ENCODE results near the gene SPEF2. TPM values are rescaled to one million over a fixed set of nuclear protein-coding genes. Genes with fewer than 3 reads are reported as not detected.

The SPEF2 gene
- total RNA-seq, 4 donors from 2014 or later: 0.49 to 2.8 (median 1.8) TPM

- no peak for DNase-seq (ENCODE audit: low spot score in 2 of 2)
- 60% methylated on average over 2 of the region's 2 CpGs for WGBS, 2 donors
- H3K4me3 ChIP-seq (ENCODE audit: low read depth, poor library complexity, severe bottlenecking): no peak overlapping the region
- intact Hi-C loops (cut with DNase I; ENCODE audit: low total_unique reads): no loop called here
- TF ChIP-seq CTCF (IDR thresholded peaks at IDR 0.05) (no peak), POLR2A (IDR thresholded peaks at IDR 0.05) (no peak)
Measured at GRCh38 chr5:35618781-35619180, 1.1 kb downstream of the SPEF2 start.

GRCh38 chr5:35622974-35623373 lies 5.3 kb downstream of the SPEF2 start:
- intact Hi-C loops (cut with DNase I; ENCODE audit: low total_unique reads): no loop called here
- 77 to 84% methylated on average over 3 of the region's 3 CpGs for WGBS, 2 donors

DNA sequence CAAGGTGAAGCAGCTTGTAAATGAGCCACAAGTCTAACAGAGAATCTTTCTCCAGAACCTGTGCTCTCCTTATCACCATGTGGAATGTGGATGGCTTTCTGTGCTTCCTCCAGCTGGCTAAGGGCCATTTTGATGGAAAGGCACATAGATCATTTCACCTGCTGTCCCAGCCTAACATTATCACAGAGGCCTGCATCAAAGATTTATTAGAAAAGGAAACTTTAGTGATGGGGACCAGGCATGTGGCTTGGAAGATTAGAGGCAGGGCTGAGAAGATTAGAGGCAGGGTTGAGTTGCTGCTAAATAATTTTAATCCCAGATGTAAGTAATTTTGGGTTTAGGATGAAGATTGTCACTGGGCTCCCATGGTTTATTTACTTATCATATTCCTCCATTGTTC lies 6.3 kb downstream of the SPEF2 start:
- intact Hi-C loops (cut with DNase I; ENCODE audit: low total_unique reads): no loop called here
- DNase-seq (ENCODE audit: low spot score in 2 of 2): no peak
- TF ChIP-seq CTCF (IDR thresholded peaks at IDR 0.05): no peak
- no peak for TF ChIP-seq POLR2A (IDR thresholded peaks at IDR 0.05)
- H3K4me3 ChIP-seq (ENCODE audit: low read depth, poor library complexity, severe bottlenecking): no peak overlapping the region

More at GRCh38 chr5:35622974-35623373, 5.3 kb downstream of the SPEF2 start:
- no peak for DNase-seq (ENCODE audit: low spot score in 2 of 2)
- TF ChIP-seq POLR2A (IDR thresholded peaks at IDR 0.05): no peak
- H3K4me3 ChIP-seq (ENCODE audit: low read depth, poor library complexity, severe bottlenecking): no peak overlapping the region

- intact Hi-C loops (cut with DNase I; ENCODE audit: low total_unique reads): no loop called here
- WGBS, 2 donors: 81 to 86% methylated on average over 1 of the region's 1 CpG
- DNase-seq (ENCODE audit: low spot score in 2 of 2): no peak
- TF ChIP-seq POLR2A (IDR thresholded peaks at IDR 0.05) (no peak), CTCF (IDR thresholded peaks at IDR 0.05) (no peak)
- H3K4me3 ChIP-seq (ENCODE audit: low read depth, poor library complexity, severe bottlenecking): no peak overlapping the region
Measured at GRCh38 chr5:35626108-35626507, 8.4 kb downstream of the SPEF2 start.

GRCh38 chr5:35626553-35626952 lies 8.9 kb downstream of the SPEF2 start:
- no peak for DNase-seq (ENCODE audit: low spot score in 2 of 2)
- TF ChIP-seq CTCF (IDR thresholded peaks at IDR 0.05): no peak
- no peak for TF ChIP-seq POLR2A (IDR thresholded peaks at IDR 0.05)
- intact Hi-C loops (cut with DNase I; ENCODE audit: low total_unique reads): no loop called here
- WGBS, 2 donors: 53 to 92% methylated on average over 1 of the region's 1 CpG
- no peak overlapping the region for H3K4me3 ChIP-seq (ENCODE audit: low read depth, poor library complexity, severe bottlenecking)

DNA sequence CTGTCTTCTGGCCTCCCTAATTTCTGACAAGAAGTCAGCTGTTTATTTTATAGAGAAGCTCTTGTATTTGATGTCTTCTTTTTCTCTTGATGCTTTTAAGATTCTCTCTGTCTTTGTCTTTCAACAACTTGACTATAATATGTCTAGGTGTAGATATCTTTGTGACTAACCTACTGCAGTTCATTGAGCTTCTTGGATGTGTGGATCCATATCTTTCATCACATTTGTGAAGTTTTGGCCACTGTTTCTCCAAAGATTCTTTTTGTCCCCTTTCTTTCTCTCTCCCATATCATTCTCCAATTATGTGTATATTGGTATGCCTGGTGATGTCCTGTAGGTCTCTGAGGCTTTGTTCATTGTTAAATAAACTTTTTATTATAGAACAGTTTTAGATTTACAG lies 16.7 kb downstream of the SPEF2 start:
- H3K4me3 ChIP-seq (ENCODE audit: low read depth, poor library complexity, severe bottlenecking): no peak overlapping the region
- intact Hi-C loops (cut with DNase I; ENCODE audit: low total_unique reads): no loop called here
- TF ChIP-seq POLR2A (IDR thresholded peaks at IDR 0.05) (no peak), CTCF (IDR thresholded peaks at IDR 0.05) (no peak)
- no peak for DNase-seq (ENCODE audit: low spot score in 2 of 2)
